GM12865 (cell line): ENCODE results near the gene NPEPL1.
"Not testable (repeated sequence)": the region's sequence is repeated elsewhere in the genome, so short reads cannot be mapped to it uniquely, and the experiment has no call there.

Experiments
- DNase-seq: peaks from one replicate; pipeline ENCODE4 v3.0.0; 2010; ENCODE audit warnings: low read depth
- H3K4me3 ChIP-seq: 2 replicates; pipeline ENCODE4 v1.5.1; 2011; ENCODE audit warnings: mild to moderate bottlenecking, low read depth, low read length, control low read depth
- TF ChIP-seq, protein P1 (sequence below): IDR thresholded peaks from 2 replicates; pipeline ENCODE4 v1.5.1; 2011; ENCODE audit warnings: low read length, control low read depth, low read depth, inconsistent platforms; ENCODE audit not compliant: insufficient read depth; ENCODE audit errors: missing control alignments

The NPEPL1 gene

DNA sequence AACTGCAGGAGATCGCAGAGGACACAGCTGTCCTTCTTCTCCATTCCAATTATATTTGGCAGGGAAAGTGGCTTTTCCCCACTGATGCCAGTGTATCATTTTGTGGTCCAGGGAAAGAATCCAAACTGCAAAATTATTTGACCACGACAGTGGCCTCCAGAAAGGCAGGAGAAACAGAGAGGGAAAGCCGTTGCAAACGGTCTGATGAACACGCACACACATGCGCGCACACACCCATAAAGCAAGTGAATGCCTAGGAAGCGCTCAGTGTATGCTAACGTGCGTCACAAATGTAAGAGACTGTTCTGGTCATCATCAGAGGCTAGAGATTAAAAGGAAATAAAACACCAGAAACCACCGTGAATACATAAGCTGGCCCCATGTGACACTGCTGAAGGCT, 54.0 kb downstream of the NPEPL1 start:
- no peak overlapping the region for H3K4me3 ChIP-seq
- no peak for DNase-seq
- TF ChIP-seq, protein P1, sequence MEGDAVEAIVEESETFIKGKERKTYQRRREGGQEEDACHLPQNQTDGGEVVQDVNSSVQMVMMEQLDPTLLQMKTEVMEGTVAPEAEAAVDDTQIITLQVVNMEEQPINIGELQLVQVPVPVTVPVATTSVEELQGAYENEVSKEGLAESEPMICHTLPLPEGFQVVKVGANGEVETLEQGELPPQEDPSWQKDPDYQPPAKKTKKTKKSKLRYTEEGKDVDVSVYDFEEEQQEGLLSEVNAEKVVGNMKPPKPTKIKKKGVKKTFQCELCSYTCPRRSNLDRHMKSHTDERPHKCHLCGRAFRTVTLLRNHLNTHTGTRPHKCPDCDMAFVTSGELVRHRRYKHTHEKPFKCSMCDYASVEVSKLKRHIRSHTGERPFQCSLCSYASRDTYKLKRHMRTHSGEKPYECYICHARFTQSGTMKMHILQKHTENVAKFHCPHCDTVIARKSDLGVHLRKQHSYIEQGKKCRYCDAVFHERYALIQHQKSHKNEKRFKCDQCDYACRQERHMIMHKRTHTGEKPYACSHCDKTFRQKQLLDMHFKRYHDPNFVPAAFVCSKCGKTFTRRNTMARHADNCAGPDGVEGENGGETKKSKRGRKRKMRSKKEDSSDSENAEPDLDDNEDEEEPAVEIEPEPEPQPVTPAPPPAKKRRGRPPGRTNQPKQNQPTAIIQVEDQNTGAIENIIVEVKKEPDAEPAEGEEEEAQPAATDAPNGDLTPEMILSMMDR, result no peak

DNA sequence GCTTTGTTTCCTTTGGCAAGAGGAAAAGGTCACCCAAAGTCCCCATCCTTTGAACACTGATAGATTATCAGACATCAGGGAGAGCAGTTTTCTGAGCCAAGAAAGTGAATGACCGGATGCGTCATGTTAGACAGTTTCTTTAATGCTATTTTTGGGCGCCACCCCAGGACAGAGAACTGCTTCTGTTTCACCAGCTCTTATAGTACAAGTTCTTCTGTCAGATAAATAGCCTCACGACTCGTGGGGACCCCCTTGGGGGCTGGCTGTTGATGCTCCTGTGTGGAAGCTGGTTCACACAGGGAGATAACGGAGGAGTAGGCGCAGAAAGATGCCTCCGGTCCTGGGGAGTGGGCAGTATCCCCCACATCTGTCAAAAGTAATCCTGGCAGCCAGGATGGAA, 54.6 kb downstream of the NPEPL1 start:
- DNase-seq, result no peak
- H3K4me3 ChIP-seq, result no peak overlapping the region
- TF ChIP-seq, protein P1, result no peak

DNA sequence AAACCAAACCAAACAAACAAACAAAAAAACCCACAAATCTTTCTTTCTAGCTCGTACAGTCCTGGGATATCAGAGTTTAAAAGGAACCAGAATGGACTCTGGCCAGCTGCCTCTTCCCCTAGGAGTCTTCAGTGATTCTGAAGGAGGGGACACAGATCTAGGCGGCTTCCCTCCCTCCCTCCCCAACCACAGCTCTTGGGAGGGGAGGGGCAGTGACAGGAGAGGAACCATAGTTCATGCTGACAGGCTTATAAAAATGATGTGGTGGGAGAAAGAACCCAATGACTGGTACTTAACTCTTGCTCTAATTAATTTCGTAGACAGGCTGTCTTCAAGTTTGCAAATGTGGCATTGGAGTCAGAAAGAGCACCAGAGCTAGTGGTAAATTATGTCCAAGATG, 56.0 kb downstream of the NPEPL1 start:
- H3K4me3 ChIP-seq, result no peak overlapping the region
- DNase-seq, result no peak
- TF ChIP-seq, protein P1, result no peak

DNA sequence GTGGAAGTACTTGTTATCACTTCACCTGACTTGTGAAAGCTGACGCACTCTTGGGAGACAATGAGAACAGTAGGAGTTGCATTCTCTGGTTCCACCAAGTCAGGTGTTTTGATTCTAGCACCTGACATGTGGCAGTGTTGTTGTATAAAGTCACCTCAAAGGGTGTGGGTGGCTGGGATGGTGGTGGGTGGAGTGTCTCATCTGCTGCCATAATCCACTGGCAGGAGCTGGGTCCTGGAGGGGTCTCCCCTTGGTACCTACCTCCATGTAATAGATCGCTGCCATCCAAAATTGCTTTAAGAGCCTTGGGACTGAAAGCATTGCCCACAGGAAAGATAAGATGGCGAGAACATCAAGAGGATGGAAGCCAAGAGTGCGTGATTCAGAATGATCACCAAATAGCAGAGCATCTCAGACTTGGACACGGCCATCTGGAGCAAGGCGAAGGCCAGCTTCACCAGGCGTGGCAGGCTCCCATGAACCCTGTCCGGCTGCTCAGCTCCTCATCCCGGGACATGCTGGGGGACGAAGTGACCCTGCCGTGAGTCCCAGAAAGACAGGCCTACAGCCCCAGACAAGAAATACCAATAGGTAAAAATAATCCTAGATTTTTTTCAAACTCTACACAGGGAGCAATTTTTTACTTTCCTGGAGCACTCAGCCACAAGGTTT, 56.6 kb downstream of the NPEPL1 start:
- no peak overlapping the region for H3K4me3 ChIP-seq
- TF ChIP-seq, protein P1, result no peak
- DNase-seq, result no peak

DNA sequence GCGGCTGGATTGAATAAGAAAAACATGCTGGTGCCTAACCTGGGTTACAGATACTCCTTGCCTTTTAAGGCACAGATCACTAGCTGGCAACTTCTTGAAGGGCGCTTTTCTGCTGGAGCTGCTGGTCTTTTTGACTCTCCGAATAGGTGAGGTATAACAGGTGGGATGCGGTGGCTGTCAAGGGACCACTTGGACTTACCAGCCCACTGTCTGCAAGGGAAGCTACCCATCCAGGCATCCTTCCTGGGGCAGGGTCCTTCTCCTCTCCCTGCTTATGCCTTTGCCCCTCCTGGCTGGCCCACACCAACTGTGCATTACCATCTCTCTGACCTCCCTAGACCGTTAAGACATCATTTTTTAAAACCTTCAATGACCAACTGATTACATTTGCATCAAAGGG, 57.4 kb downstream of the NPEPL1 start:
- TF ChIP-seq, protein P1, result no peak
- no peak for DNase-seq
- no peak overlapping the region for H3K4me3 ChIP-seq

DNA sequence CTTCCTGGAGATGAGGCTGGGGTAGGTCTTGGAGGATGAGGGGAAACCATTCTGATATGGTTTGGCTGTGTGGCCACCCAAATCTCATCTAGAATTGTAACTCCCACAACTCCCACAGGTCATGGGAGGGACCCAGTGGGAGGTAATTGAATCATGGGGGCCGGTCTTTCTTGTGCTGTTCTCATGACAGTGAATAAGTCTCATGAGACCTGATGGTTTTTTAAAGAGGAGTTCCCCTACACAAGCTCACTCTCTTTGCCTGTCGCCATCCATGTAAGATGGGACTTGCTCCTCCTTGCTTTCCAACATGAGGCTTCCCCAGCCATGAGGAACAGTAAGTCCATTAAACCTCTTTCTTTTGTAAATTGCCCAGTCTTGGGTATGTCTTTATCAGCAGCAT, 58.1 kb downstream of the NPEPL1 start:
- not testable (repeated sequence) for DNase-seq, H3K4me3 ChIP-seq

DNA sequence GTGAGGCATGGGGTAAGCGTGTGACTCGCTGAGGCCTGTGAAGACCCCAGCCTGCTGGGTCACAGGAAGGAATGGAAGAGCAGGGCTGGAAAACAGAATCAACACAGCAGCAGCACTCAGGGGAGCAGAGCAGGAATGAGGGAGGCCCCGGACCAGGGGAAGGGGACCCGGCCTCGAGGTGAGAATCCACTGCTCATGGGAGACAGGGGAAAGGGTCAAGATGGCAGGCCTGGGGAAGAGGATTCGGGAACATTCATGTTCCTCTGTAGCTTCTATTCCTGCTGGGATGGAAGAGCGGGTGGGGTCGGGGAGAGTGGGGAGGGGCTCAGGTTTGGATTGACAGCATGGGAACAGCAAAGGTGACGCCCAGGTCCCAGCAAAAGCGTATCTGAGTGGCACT, 59.4 kb downstream of the NPEPL1 start:
- no peak for DNase-seq
- no peak overlapping the region for H3K4me3 ChIP-seq
- TF ChIP-seq, protein P1, result no peak
